Muscle layer of duodenum (tissue), 2 donors: ENCODE data around the gene CLRN3.

Source experiments
- H3K27ac ChIP-seq: one replicate; pipeline ENCODE4 v1.7.0; 2013; ENCODE audit warnings: mild to moderate bottlenecking, low read length
- H3K27me3 ChIP-seq: one replicate; pipeline ENCODE4 v1.7.0; 2013; ENCODE audit warnings: low read depth, mild to moderate bottlenecking, control low read depth, low read length
- H3K36me3 ChIP-seq, 2 donors: one replicate each; pipeline ENCODE4 v1.7.0; 2013; ENCODE audit warnings: low read length in 2 of 2, control low read depth in 1 of 2, mild to moderate bottlenecking in 1 of 2; ENCODE audit not compliant: insufficient read depth in 2 of 2, control insufficient read depth in 1 of 2
- H3K4me1 ChIP-seq, 2 donors: one replicate each; pipeline ENCODE4 v1.7.0; 2013; ENCODE audit warnings: low read length in 2 of 2, mild to moderate bottlenecking in 2 of 2, control low read depth in 1 of 2, moderate library complexity in 1 of 2; ENCODE audit not compliant: insufficient read depth in 2 of 2, control insufficient read depth in 1 of 2
- H3K4me3 ChIP-seq, 2 donors: one replicate each; pipeline ENCODE4 v1.7.0; 2013; ENCODE audit warnings: low read length in 2 of 2, low read depth in 1 of 2, mild to moderate bottlenecking in 1 of 2
- H3K9me3 ChIP-seq, 2 donors: one replicate each; pipeline ENCODE4 v1.7.0; 2013; ENCODE audit warnings: low read length in 2 of 2, control low read depth in 1 of 2, mild to moderate bottlenecking in 1 of 2; ENCODE audit not compliant: control insufficient read depth in 1 of 2
- donor health status: healthy.

The CLRN3 gene

GRCh38 chr10:127881262-127881661 is 11.5 kb downstream of the CLRN3 start:
- Histone ChIP-seq H3K27me3 (no peaks in the 10 kb centered on the region), H3K4me1 (peaks cover 0 to 22% of the 10 kb centered on the region in 2 donors), H3K4me3 (no peak overlapping the region), H3K27ac (peak overlapping the region; percentile 79), H3K36me3 (no peaks in the 10 kb centered on the region), H3K9me3 (no peaks in the 10 kb centered on the region)

- Histone ChIP-seq H3K9me3 (no peaks in the 10 kb centered on the region), H3K27ac (peak overlapping the region; percentile 79)
Observed at GRCh38 chr10:127880557-127880956, 12.2 kb downstream of the CLRN3 start.

GRCh38 chr10:127878475-127879055 is 14.2 kb downstream of the CLRN3 start:
- peaks cover 0 to 18% of the 10 kb centered on the region in 2 donors for H3K4me1 ChIP-seq
- H3K9me3 ChIP-seq: no peaks in the 10 kb centered on the region
- H3K4me3 ChIP-seq: no peak overlapping the region
- H3K27me3 ChIP-seq: no peaks in the 10 kb centered on the region
- H3K36me3 ChIP-seq: no peaks in the 10 kb centered on the region
- no peak overlapping the region for H3K27ac ChIP-seq

More at GRCh38 chr10:127880557-127880956, 12.2 kb downstream of the CLRN3 start:
- peaks cover 0 to 18% of the 10 kb centered on the region in 2 donors for H3K4me1 ChIP-seq
- no peak overlapping the region for H3K4me3 ChIP-seq
- H3K36me3 ChIP-seq: no peaks in the 10 kb centered on the region
- H3K27me3 ChIP-seq: no peaks in the 10 kb centered on the region

- H3K27ac ChIP-seq: no peak overlapping the region
- no peaks in the 10 kb centered on the region for H3K36me3 ChIP-seq
- peaks cover 0 to 18% of the 10 kb centered on the region in 2 donors for H3K4me1 ChIP-seq
- no peaks in the 10 kb centered on the region for H3K27me3 ChIP-seq
- H3K4me3 ChIP-seq: no peak overlapping the region
- no peaks in the 10 kb centered on the region for H3K9me3 ChIP-seq
Observed at GRCh38 chr10:127877699-127878098, 15.0 kb downstream of the CLRN3 start.

GRCh38 chr10:127877116-127877515 is 15.6 kb downstream of the CLRN3 start:
- no peaks in the 10 kb centered on the region for H3K36me3 ChIP-seq
- no peak overlapping the region for H3K27ac ChIP-seq
- no peaks in the 10 kb centered on the region for H3K27me3 ChIP-seq
- peaks cover 1 to 16% of the 10 kb centered on the region in 2 donors for H3K4me1 ChIP-seq
- H3K4me3 ChIP-seq: no peak overlapping the region
- no peaks in the 10 kb centered on the region for H3K9me3 ChIP-seq

GRCh38 chr10:127875916-127876315 is 16.8 kb downstream of the CLRN3 start:
- H3K27me3 ChIP-seq: no peaks in the 10 kb centered on the region
- no peaks in the 10 kb centered on the region for H3K36me3 ChIP-seq
- H3K9me3 ChIP-seq: no peaks in the 10 kb centered on the region
- H3K4me3 ChIP-seq: no peak overlapping the region
- H3K4me1 ChIP-seq: peaks cover 7 to 10% of the 10 kb centered on the region in 2 donors
- H3K27ac ChIP-seq: no peak overlapping the region

GRCh38 chr10:127875449-127875765 is 17.3 kb downstream of the CLRN3 start:
- Histone ChIP-seq H3K36me3 (no peaks in the 10 kb centered on the region), H3K27me3 (no peaks in the 10 kb centered on the region), H3K9me3 (no peaks in the 10 kb centered on the region), H3K27ac (no peak overlapping the region), H3K4me3 (no peak overlapping the region), H3K4me1 (peaks cover 5 to 10% of the 10 kb centered on the region in 2 donors)

GRCh38 chr10:127874671-127875448 is 17.9 kb downstream of the CLRN3 start:
- no peaks in the 10 kb centered on the region for H3K36me3 ChIP-seq
- no peak overlapping the region for H3K4me3 ChIP-seq
- H3K27ac ChIP-seq: no peak overlapping the region
- peaks cover 5 to 10% of the 10 kb centered on the region in 2 donors for H3K4me1 ChIP-seq
- no peaks in the 10 kb centered on the region for H3K27me3 ChIP-seq
- H3K9me3 ChIP-seq: no peaks in the 10 kb centered on the region

GRCh38 chr10:127873901-127874470 is 18.8 kb downstream of the CLRN3 start:
- Histone ChIP-seq H3K4me3 (no peak overlapping the region), H3K27ac (no peak overlapping the region), H3K36me3 (no peaks in the 10 kb centered on the region), H3K27me3 (no peaks in the 10 kb centered on the region), H3K4me1 (peaks cover 5 to 10% of the 10 kb centered on the region in 2 donors), H3K9me3 (peaks cover 0 to 5% of the 10 kb centered on the region in 2 donors)

- peaks cover 0 to 5% of the 10 kb centered on the region in 2 donors for H3K9me3 ChIP-seq
- no peak overlapping the region for H3K4me3 ChIP-seq
- no peaks in the 10 kb centered on the region for H3K36me3 ChIP-seq
- peaks cover 5 to 10% of the 10 kb centered on the region in 2 donors for H3K4me1 ChIP-seq
- no peaks in the 10 kb centered on the region for H3K27me3 ChIP-seq
- H3K27ac ChIP-seq: no peak overlapping the region
Observed at GRCh38 chr10:127872871-127873600, 19.7 kb downstream of the CLRN3 start.
